Stimulated activated effector memory CD8-positive, alpha-beta T cell treated with anti-CD3 and anti-CD28 coated beads, Interleukin-12 subunit alpha, Interleukin-12 subunit beta, amount 100 ng/mL, for 72 hours (primary cell): Measurements from ENCODE around the gene SRPK3.

Experiments used
- ATAC-seq: fragments of 150-1000 bp; cut with Tn5 transposase; 2 replicates; pipeline ENCODE4 v1.10.0; 2021
- DNase-seq, 2 donors: peaks; one replicate each; pipeline ENCODE4 v3.0.0; 2021 to 2022; ENCODE audit warnings: low spot score in 2 of 2
- H3K27ac Mint-ChIP-seq: one replicate; pipeline ENCODE4 v1.8.0; 2022; ENCODE audit warnings: mild to moderate bottlenecking, mixed read lengths
- H3K36me3 Mint-ChIP-seq: one replicate; pipeline ENCODE4 v1.8.0; 2022; ENCODE audit warnings: mild to moderate bottlenecking, mixed read lengths
- H3K4me1 Mint-ChIP-seq: one replicate; pipeline ENCODE4 v1.8.0; 2022; ENCODE audit warnings: mixed read lengths
- H3K4me3 Mint-ChIP-seq: one replicate; pipeline ENCODE4 v1.8.0; 2022; ENCODE audit warnings: mild to moderate bottlenecking, mixed read lengths
- H3K9me3 Mint-ChIP-seq: one replicate; pipeline ENCODE4 v1.8.0; 2022; ENCODE audit warnings: mixed read lengths

The SRPK3 gene

GRCh38 chrX:153773741-153774575 is 6.9 kb upstream of the SRPK3 start:
- no peaks in the 10 kb centered on the region for H3K36me3 Mint-ChIP-seq
- no peak overlapping the region for H3K4me3 Mint-ChIP-seq
- no peaks in the 10 kb centered on the region for H3K4me1 Mint-ChIP-seq
- DNase-seq = no peak
- H3K9me3 Mint-ChIP-seq = no peaks in the 10 kb centered on the region
- ATAC-seq = no peak
- no peak overlapping the region for H3K27ac Mint-ChIP-seq

- no peaks in the 10 kb centered on the region for H3K4me1 Mint-ChIP-seq
- no peaks in the 10 kb centered on the region for H3K36me3 Mint-ChIP-seq
- DNase-seq = no peak
- H3K27ac Mint-ChIP-seq = no peak overlapping the region
- no peak for ATAC-seq
- H3K4me3 Mint-ChIP-seq = no peak overlapping the region
- no peaks in the 10 kb centered on the region for H3K9me3 Mint-ChIP-seq
These were observed 6.1 kb upstream of the SRPK3 start for GRCh38 chrX:153774576-153775292.

- no peaks in the 10 kb centered on the region for H3K9me3 Mint-ChIP-seq
- H3K4me3 Mint-ChIP-seq = no peak overlapping the region
- DNase-seq (no peak), ATAC-seq (no peak)
- H3K4me1 Mint-ChIP-seq = no peaks in the 10 kb centered on the region
- H3K27ac Mint-ChIP-seq = no peak overlapping the region
- no peaks in the 10 kb centered on the region for H3K36me3 Mint-ChIP-seq
These were observed 5.3 kb upstream of the SRPK3 start for GRCh38 chrX:153775293-153776119.

- Mint-ChIP-seq H3K4me1 (no peaks in the 10 kb centered on the region), H3K4me3 (no peak overlapping the region), H3K27ac (no peak overlapping the region), H3K9me3 (no peaks in the 10 kb centered on the region), H3K36me3 (no peaks in the 10 kb centered on the region)
- DNase-seq (no peak), ATAC-seq (no peak)
These were observed 4.7 kb upstream of the SRPK3 start for GRCh38 chrX:153776120-153776599.

- DNase-seq (no peak), ATAC-seq (no peak)
- Mint-ChIP-seq H3K4me1 (no peaks in the 10 kb centered on the region), H3K36me3 (no peaks in the 10 kb centered on the region), H3K4me3 (no peak overlapping the region), H3K9me3 (no peaks in the 10 kb centered on the region), H3K27ac (no peak overlapping the region)
These were observed 4.2 kb upstream of the SRPK3 start for GRCh38 chrX:153776611-153777045.

GRCh38 chrX:153777261-153778090 is 3.4 kb upstream of the SRPK3 start:
- Mint-ChIP-seq H3K4me1 (no peaks in the 10 kb centered on the region), H3K9me3 (no peaks in the 10 kb centered on the region), H3K27ac (no peak overlapping the region), H3K4me3 (no peak overlapping the region), H3K36me3 (no peaks in the 10 kb centered on the region)
- no peak for DNase-seq
- ATAC-seq = no peak

GRCh38 chrX:153778181-153778580 is 2.7 kb upstream of the SRPK3 start:
- ATAC-seq = no peak
- Mint-ChIP-seq H3K4me1 (no peaks in the 10 kb centered on the region), H3K9me3 (no peaks in the 10 kb centered on the region), H3K27ac (no peak overlapping the region), H3K36me3 (no peaks in the 10 kb centered on the region), H3K4me3 (no peak overlapping the region)
- no peak for DNase-seq

- H3K36me3 Mint-ChIP-seq = no peaks in the 10 kb centered on the region
- DNase-seq = no peak
- no peaks in the 10 kb centered on the region for H3K9me3 Mint-ChIP-seq
- no peaks in the 10 kb centered on the region for H3K4me1 Mint-ChIP-seq
- no peak overlapping the region for H3K4me3 Mint-ChIP-seq
- no peak for ATAC-seq
- no peak overlapping the region for H3K27ac Mint-ChIP-seq
These were observed 2.1 kb upstream of the SRPK3 start for GRCh38 chrX:153778684-153779101.

- ATAC-seq (no peak), DNase-seq (no peak)
- H3K36me3 Mint-ChIP-seq = peaks cover 4% of the 10 kb centered on the region
- no peaks in the 10 kb centered on the region for H3K9me3 Mint-ChIP-seq
- H3K27ac Mint-ChIP-seq = no peak overlapping the region
- no peak overlapping the region for H3K4me3 Mint-ChIP-seq
- H3K4me1 Mint-ChIP-seq = no peaks in the 10 kb centered on the region
These were observed 757 bp upstream of the SRPK3 start for GRCh38 chrX:153779891-153780677.

GRCh38 chrX:153781428-153782047 is 697 bp downstream of the SRPK3 start:
- H3K36me3 Mint-ChIP-seq = peaks cover 12% of the 10 kb centered on the region
- ATAC-seq (no peak), DNase-seq (no peak)
- no peaks in the 10 kb centered on the region for H3K9me3 Mint-ChIP-seq
- H3K4me3 Mint-ChIP-seq = no peak overlapping the region
- no peak overlapping the region for H3K27ac Mint-ChIP-seq
- no peaks in the 10 kb centered on the region for H3K4me1 Mint-ChIP-seq

- DNase-seq (no peak), ATAC-seq (no peak)
- peaks cover 17% of the 10 kb centered on the region for H3K36me3 Mint-ChIP-seq
- no peak overlapping the region for H3K27ac Mint-ChIP-seq
- H3K4me3 Mint-ChIP-seq = no peak overlapping the region
- H3K9me3 Mint-ChIP-seq = no peaks in the 10 kb centered on the region
- no peaks in the 10 kb centered on the region for H3K4me1 Mint-ChIP-seq
These were observed 1.5 kb downstream of the SRPK3 start for GRCh38 chrX:153782313-153782712.

- no peaks in the 10 kb centered on the region for H3K9me3 Mint-ChIP-seq
- H3K36me3 Mint-ChIP-seq = peaks cover 17% of the 10 kb centered on the region
- ATAC-seq (no peak), DNase-seq (no peak)
- no peak overlapping the region for H3K27ac Mint-ChIP-seq
- no peaks in the 10 kb centered on the region for H3K4me1 Mint-ChIP-seq
- no peak overlapping the region for H3K4me3 Mint-ChIP-seq
These were observed 2.0 kb downstream of the SRPK3 start for GRCh38 chrX:153782871-153783270.

- Mint-ChIP-seq H3K4me1 (no peaks in the 10 kb centered on the region), H3K36me3 (peaks cover 17% of the 10 kb centered on the region), H3K9me3 (no peaks in the 10 kb centered on the region), H3K4me3 (no peak overlapping the region), H3K27ac (no peak overlapping the region)
- DNase-seq (no peak), ATAC-seq (no peak)
These were observed 2.7 kb downstream of the SRPK3 start for GRCh38 chrX:153783378-153784013.
